WERI-Rb-1 (cell line): Measurements from ENCODE around the gene C19orf44.
"Not testable (repeated sequence)": the region's sequence is repeated elsewhere in the genome, so short reads cannot be mapped to it uniquely, and the experiment has no call there.

Experiments used
- DNase-seq: peaks from one replicate; pipeline ENCODE4 v3.0.0-alpha.2; 2020
- H3K27ac ChIP-seq: fragments of 250-450 bp; sonication (Bioruptor Pico); 2 replicates; pipeline ENCODE4 v1.5.1; 2020; ENCODE audit warnings: mild to moderate bottlenecking, moderate library complexity
- H3K27me3 ChIP-seq: fragments of 250-450 bp; sonication (Bioruptor Pico); 2 replicates; pipeline ENCODE4 v1.5.1; 2021; ENCODE audit warnings: mild to moderate bottlenecking, low read depth, moderate library complexity; ENCODE audit not compliant: insufficient read depth, severe bottlenecking
- H3K36me3 ChIP-seq: fragments of 250-450 bp; sonication (Bioruptor Pico); 2 replicates; pipeline ENCODE4 v1.5.1; 2020; ENCODE audit warnings: mild to moderate bottlenecking, moderate library complexity
- H3K4me3 ChIP-seq: 2 replicates; pipeline ENCODE4 v1.5.1; 2011; ENCODE audit warnings: low read depth, mild to moderate bottlenecking, control low read depth, low read length
- H3K9me3 ChIP-seq: fragments of 250-450 bp; sonication (Bioruptor Pico); 2 replicates; pipeline ENCODE4 v1.5.1; 2021; ENCODE audit warnings: mild to moderate bottlenecking, moderate library complexity; ENCODE audit not compliant: severe bottlenecking
- CTCF ChIP-seq: IDR thresholded peaks from 2 replicates; pipeline ENCODE4 v1.5.1; 2011; ENCODE audit warnings: low read depth, mild to moderate bottlenecking, control low read depth, inconsistent platforms, low read length

C19orf44 gene

GRCh38 chr19:16508546-16508945, 12.4 kb downstream of the C19orf44 start:
- H3K36me3 ChIP-seq: peaks cover 61% of the 10 kb centered on the region
- no peaks in the 10 kb centered on the region for H3K27me3 ChIP-seq
- DNase-seq: no peak
- no peak overlapping the region for H3K4me3 ChIP-seq
- no peak overlapping the region for H3K27ac ChIP-seq
- TF ChIP-seq CTCF: no peak
- H3K9me3 ChIP-seq: no peaks in the 10 kb centered on the region

GRCh38 chr19:16509141-16510061, 13.2 kb downstream of the C19orf44 start:
- Histone ChIP-seq H3K27ac (no peak overlapping the region), H3K36me3 (peaks cover 57% of the 10 kb centered on the region), H3K9me3 (no peaks in the 10 kb centered on the region), H3K4me3 (no peak overlapping the region), H3K27me3 (no peaks in the 10 kb centered on the region)
- peak; percentile 44 for DNase-seq
- no peak for TF ChIP-seq CTCF

GRCh38 chr19:16512611-16513010, 16.4 kb downstream of the C19orf44 start:
- not testable (repeated sequence) for DNase-seq, H3K4me3 ChIP-seq, H3K27me3 ChIP-seq, H3K9me3 ChIP-seq, H3K27ac ChIP-seq
- H3K36me3 ChIP-seq: peaks cover 63% of the 10 kb centered on the region

GRCh38 chr19:16514383-16515019, 18.3 kb downstream of the C19orf44 start:
- DNase-seq: peak; percentile 38
- peak; percentile 42; the same call in 1 of the 2 replicates for TF ChIP-seq CTCF
- peaks cover 71% of the 10 kb centered on the region for H3K36me3 ChIP-seq
- H3K27ac ChIP-seq: no peak overlapping the region
- H3K4me3 ChIP-seq: no peak overlapping the region
- no peaks in the 10 kb centered on the region for H3K27me3 ChIP-seq
- H3K9me3 ChIP-seq: no peaks in the 10 kb centered on the region

GRCh38 chr19:16516381-16516780, 20.2 kb downstream of the C19orf44 start:
- Histone ChIP-seq H3K9me3 (no peaks in the 10 kb centered on the region), H3K27ac (no peak overlapping the region), H3K4me3 (no peak overlapping the region), H3K36me3 (peaks cover 72% of the 10 kb centered on the region), H3K27me3 (no peaks in the 10 kb centered on the region)
- DNase-seq: no peak
- no peak for TF ChIP-seq CTCF

- H3K27me3 ChIP-seq: no peaks in the 10 kb centered on the region
- DNase-seq: no peak
- no peak for TF ChIP-seq CTCF
- H3K4me3 ChIP-seq: no peak overlapping the region
- H3K9me3 ChIP-seq: no peaks in the 10 kb centered on the region
- peaks cover 73% of the 10 kb centered on the region for H3K36me3 ChIP-seq
- no peak overlapping the region for H3K27ac ChIP-seq
Observed at GRCh38 chr19:16516923-16517610, 20.9 kb downstream of the C19orf44 start.
